A549 (cell line): ENCODE results near the gene PEF1.

Source experiments
- EP300 ChIP-seq, 2 experiments: fragments of >200 bp; sonication (Bioruptor Twin); formaldehyde crosslinking; IDR thresholded peaks; 2 replicates in 1 of 2; 3 replicates in 1 of 2; pipeline ENCODE4 v1.6.1; 2016 to 2017
- ESRRA ChIP-seq: fragments of 150-350 bp; IDR thresholded peaks from 2 replicates; pipeline ENCODE4 v1.6.1; 2014; ENCODE audit warnings: mild to moderate bottlenecking, low read length, borderline replicate concordance
- JUN ChIP-seq, 2 experiments: fragments of >200 bp; sonication (Bioruptor Twin); formaldehyde crosslinking; IDR thresholded peaks; 2 replicates in 1 of 2; 3 replicates in 1 of 2; pipeline ENCODE4 v1.6.1; 2016 to 2017
- JUNB ChIP-seq: fragments of >200 bp; sonication (Bioruptor Twin); formaldehyde crosslinking; IDR thresholded peaks from 2 replicates; pipeline ENCODE4 v1.6.1; 2016
- MAFK ChIP-seq: fragments of 450-650 bp; IDR thresholded peaks from 2 replicates; pipeline ENCODE4 v1.6.1; 2014; ENCODE audit not compliant: partially characterized antibody
- MAZ ChIP-seq: fragments of 150-350 bp; IDR thresholded peaks from 2 replicates; pipeline ENCODE4 v1.6.1; 2014; ENCODE audit warnings: antibody characterized with exemption, low read depth, low read length, borderline replicate concordance
- RCOR1 ChIP-seq: fragments of 150-350 bp; IDR thresholded peaks from 2 replicates; pipeline ENCODE4 v1.6.1; 2014; ENCODE audit warnings: antibody characterized with exemption, low read length, low read depth
- SMC3 ChIP-seq: fragments of >200 bp; sonication (Bioruptor Twin); formaldehyde crosslinking; IDR thresholded peaks from 3 replicates; pipeline ENCODE4 v1.6.1; 2018; ENCODE audit warnings: inconsistent platforms
- USF2 ChIP-seq: fragments of 450-650 bp; IDR thresholded peaks from 2 replicates; pipeline ENCODE4 v1.6.1; 2014; ENCODE audit warnings: antibody characterized with exemption
- TF ChIP-seq, protein P1 (sequence below): fragments of >200 bp; sonication (Bioruptor Twin); formaldehyde crosslinking; IDR thresholded peaks from 3 replicates; pipeline ENCODE4 v1.5.1; 2016

DNA sequence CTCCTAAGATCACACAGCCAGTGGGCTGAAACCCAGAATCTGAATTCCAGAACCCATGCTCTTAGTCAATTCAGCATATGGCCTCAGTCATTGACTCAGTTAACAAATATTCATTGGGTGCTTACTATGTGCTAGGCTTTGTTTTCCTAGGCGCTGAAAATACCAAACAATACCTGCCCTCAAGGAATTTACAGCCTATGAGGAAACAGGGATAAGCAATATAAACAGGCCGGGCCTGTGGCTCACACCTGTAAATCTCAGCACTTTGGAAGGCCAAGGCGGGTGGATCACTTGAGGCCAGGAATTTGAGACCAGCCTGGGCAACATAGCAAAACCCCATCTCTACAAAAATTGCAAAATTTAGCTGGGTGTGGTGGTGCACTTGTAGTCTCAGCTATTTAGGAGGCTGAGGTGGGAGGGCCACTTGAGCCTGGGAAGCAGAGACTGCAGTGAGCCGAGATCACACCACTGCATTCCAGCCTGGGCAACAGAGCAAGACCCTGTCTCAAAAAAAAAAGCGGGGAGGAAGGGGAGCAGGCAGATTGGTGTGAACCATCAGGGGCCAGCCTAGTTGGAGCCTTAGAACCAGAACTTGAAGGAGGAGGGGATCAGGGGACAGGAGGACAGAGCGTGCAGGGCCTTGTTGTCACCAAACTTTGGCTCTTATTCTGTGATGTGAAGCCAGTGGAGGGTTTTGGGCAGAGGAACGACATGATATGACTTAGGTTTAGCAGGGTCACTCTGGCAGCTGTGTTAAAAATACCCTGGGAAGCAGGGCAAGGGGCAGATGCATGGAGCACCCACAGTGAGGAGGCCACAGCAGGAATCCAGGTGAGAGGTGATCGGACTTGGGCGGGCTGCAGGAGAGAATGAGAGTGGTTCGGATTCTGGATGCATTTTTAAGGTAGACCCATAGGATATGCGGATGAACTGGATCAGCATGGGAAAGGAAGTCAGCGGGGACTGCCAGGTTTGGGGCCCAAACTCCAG is 62.6 kb downstream of the PEF1 start:
- TF ChIP-seq MAZ (no peak), EP300 (IDR thresholded peaks at IDR 0.05) (no peak), JUNB (no peak), MAFK (no peak), USF2 (no peak), ESRRA (no peak), SMC3 (no peak), JUN (IDR thresholded peaks at IDR 0.05) (no peak), RCOR1 (no peak)
- TF ChIP-seq, protein P1, sequence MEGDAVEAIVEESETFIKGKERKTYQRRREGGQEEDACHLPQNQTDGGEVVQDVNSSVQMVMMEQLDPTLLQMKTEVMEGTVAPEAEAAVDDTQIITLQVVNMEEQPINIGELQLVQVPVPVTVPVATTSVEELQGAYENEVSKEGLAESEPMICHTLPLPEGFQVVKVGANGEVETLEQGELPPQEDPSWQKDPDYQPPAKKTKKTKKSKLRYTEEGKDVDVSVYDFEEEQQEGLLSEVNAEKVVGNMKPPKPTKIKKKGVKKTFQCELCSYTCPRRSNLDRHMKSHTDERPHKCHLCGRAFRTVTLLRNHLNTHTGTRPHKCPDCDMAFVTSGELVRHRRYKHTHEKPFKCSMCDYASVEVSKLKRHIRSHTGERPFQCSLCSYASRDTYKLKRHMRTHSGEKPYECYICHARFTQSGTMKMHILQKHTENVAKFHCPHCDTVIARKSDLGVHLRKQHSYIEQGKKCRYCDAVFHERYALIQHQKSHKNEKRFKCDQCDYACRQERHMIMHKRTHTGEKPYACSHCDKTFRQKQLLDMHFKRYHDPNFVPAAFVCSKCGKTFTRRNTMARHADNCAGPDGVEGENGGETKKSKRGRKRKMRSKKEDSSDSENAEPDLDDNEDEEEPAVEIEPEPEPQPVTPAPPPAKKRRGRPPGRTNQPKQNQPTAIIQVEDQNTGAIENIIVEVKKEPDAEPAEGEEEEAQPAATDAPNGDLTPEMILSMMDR = no peak
